GM19324 (cell line): ENCODE data around the gene FHL3.

Experiments
- ATAC-seq: cut with Tn5 transposase; IDR thresholded peaks from one replicate; pipeline ENCODE4 v1.9.1; 2021; ENCODE audit warnings: mild to moderate bottlenecking, moderate library complexity; ENCODE audit not compliant: unreplicated experiment, low FRiP score

The FHL3 gene

DNA sequence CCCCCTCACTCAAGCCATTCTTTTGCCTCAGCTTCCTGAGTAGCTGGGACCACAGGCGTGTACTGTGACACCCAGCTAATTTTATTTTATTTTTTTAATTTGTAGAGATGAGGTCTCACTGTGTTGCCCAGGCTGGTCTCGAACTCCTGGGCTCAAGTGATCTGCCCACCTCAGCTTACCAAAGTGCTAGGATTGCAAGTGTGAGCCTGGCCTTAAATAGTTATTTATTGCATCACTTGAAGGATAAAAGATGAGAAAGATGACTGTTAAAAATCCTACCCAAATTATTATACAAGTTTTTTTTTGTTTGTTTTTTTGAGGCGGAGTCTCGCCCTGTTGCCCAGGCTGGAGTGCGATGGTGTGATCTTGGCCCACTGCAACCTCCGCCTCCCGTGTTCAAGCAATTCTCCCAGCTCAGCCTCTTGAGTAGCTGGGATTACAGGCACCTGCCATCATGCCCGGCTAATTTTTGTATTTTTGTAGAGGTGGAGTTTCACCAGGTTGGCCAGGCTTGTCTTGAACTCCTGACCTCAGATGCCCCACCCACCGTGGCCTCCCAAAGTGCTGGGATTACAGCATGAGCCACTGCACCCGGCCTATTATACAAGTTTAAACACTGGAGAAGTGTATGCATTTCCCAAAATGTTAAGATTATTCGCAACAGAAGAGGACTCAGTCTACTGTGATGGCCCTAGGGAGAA lies 9.6 kb upstream of the FHL3 start:
- no peak for ATAC-seq

DNA sequence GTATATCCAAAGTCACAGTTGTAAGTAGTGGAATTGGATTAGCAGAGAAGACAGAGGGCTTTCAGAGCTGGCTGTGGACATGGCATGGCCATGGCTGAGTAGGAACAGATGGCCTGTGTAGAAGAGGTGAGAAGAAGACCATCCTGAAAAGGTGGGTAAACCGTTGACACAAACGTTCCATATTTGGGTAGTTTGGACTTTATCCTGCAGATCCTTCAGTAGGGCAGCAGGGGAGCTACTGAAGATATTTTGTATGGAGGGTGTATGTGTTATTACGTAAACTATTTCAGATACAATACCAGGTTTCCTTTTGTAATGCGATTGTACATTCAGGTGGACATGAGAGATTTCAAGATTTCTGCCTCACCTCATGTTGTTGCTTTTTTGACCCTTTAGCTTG lies 8.9 kb upstream of the FHL3 start:
- no peak for ATAC-seq

DNA sequence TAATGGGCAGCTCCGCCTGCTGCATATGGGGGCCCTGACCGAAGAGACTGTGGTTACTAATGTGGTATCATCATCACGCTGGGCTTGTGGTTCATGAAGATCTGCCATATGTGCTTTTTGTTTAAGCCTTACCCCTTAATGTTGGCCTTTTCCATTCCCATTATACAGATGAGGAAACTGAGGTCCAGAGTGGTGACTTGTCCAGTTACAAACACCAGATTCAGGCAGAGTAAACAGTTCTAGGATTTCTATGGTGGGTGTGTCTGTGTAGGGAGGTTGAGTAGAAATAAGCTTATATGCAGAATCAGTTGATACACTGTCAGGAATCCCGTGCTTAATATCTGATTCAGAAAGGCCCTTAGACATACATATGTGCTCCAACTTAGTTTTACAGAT lies 7.9 kb upstream of the FHL3 start:
- no peak for ATAC-seq

DNA sequence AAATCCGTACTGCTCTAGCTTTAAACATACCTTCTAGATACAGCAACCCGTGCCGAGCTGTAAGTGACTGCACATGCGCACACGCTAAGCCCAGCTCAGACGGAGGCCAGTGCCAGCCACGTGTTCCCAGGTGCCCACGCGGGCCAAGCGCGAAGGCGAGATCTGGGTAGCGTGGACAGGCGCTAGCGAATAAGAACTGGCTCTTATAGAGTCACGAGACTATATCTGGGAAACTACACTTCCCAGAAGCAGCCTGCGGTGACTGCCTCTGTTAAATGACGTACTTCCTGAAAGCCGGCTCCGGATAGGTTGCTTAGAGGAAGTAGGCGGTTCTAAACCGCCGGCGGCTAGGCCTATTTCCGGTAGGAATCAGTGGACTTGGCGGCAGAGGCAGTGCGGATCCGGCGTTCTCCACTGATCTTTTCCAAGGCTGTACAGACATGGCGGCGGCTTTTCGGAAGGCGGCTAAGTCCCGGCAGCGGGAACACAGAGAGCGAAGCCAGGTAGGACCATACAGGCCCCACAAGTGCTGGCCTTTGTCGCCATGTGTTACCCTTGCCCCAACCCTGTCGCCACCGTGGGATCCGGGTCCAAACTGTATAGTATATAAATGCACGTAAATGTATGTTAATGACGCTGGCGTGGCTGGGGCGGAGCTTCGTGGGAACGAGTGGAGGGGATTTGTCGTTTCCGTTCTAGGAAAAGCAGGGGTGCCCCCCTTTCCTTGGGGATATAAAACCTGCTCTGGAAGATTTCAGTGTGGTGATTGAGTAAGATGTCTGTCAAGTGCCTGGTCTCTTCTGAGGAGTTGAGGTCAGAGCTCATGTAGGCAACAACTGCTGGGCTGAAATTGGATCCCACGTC lies 7.3 kb upstream of the FHL3 start, which contains the start of gene UTP11:
UTP11 (plus strand) TSS at position 372 of the 864 bp plus-strand sequence; CDS start at position 441, 69 bp downstream.
- ATAC-seq, result peak; percentile 90

DNA sequence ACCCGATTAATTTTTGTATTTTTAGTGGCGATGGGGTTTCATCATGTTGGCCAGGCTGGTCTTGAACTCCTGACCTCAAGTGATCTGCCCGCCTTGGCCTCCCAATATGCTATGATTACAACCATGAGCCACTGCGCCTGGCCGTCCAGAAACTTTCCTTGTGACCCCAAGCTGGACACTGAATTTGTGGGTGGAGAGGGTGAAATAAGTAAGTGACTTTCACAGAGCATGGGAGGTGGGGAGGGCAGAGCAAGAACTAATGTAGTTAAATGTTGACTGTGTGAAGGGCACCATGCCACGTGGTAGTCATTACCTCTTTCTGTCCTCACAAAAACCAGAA lies 4.5 kb upstream of the FHL3 start:
- ATAC-seq, result no peak

DNA sequence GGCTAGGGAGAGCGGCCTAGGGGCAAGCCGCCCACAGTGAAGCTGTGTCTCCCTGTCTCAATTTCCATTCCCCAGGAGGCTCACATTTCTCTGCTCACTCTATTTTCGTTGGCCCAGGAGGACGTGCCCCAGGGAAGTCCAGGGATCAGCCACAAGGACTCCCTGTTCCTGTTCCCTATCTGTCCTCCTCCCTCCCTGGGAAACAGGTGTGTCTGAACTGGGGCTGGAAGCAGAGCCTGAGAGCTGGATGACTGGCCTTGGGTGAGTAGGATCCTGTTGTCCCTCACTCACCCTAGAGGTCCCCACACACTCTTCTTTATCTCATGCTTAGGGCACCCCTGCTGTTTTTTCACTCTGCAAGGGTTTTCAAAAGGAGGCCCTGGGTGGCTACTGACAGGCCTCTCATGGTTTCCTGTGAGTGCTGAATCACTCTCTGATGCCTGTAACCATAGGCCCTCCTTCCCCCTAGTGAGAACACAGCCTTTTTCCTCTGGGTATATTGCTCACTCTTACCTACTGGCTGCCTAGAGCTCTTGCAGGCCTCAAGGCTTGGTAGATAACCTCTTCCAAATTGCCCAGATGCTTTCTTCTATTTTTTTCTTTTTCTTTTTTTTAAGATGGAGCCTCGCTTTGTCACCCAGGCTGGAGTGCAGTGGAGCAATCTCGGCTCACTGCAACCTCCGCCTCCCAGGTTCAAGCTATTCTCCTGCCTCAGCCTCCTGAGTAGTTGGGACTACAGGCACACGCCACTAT lies 4.0 kb upstream of the FHL3 start:
- ATAC-seq, result no peak

DNA sequence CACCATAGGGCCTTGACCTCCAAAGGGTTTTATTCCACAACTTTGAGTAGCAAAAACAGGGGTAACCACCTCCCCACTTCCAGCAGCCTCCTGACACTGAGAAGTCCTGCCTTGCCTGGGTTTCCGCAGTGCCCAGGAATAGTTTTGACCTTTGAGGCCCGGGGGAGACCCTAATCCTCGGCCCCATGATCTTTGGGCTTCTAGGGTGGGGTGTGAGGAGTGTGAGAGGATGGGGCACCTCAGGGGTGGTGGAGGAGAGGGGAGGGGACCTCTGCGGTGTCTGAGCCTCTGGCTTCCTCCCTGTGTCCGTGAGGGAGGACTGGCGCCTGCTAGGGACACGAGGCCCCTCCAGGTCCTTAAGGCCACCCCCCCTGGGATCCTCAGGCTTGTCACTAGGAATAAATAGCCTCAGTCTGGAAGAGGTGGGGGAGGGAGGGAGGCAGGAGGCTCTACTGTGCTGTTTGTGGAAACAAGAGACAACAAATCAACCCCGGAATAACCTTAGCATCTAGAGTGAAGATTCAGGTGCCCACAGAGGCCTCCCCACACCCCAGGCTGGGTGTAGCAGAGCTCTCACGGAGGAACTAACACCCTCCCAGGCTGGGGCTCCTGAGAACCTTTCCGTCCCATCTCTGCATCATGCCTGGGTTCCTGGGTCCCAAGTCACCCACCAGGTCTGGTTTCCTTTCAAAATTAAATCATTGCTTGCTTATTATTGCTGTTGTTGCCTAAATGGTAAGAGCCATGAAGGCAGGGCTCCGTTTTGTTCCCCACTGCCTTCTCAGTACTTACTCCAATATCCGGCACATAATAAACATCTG lies 904 bp upstream of the FHL3 start:
- no peak for ATAC-seq

DNA sequence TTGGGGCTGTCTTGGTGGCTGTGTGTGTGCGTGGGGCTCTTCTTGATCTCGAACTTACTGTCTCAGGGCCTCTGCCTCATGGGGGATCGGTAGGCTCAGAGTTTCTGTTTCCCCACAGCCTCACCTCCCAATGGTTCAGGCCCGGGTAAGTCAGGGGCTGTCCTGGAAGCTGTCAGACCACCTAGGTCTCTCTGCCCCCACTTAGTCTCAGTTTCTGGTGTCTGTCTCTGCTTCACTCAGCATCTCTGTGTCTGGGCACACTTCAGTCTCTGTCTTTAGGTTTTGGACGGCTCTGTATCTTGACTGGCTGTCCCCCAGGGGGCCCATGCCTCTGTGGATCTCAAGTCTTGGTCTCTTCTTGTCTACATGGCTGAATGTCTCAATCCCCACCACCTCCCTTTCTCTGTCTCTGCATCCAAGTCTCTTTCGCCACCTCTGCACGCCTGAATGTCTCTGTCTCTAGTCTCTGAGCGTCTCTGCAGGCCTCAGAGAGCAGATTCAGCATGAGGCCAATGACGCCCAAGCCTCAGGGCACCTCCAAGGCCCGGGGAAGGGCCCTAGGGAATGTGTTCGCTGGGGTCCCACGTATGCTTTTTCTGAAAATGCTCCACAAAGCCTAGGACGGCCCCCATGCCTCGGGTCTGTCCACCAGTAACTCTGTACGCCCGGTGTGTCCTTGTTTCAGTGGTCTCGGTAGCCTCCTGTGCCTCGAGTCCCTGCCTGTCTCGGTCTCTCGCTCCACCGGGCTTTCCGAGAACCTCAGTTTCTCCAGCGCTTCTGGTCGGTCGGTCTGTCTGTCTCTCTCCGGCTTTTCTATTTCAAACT lies 818 bp downstream of the FHL3 start:
- ATAC-seq, result no peak

DNA sequence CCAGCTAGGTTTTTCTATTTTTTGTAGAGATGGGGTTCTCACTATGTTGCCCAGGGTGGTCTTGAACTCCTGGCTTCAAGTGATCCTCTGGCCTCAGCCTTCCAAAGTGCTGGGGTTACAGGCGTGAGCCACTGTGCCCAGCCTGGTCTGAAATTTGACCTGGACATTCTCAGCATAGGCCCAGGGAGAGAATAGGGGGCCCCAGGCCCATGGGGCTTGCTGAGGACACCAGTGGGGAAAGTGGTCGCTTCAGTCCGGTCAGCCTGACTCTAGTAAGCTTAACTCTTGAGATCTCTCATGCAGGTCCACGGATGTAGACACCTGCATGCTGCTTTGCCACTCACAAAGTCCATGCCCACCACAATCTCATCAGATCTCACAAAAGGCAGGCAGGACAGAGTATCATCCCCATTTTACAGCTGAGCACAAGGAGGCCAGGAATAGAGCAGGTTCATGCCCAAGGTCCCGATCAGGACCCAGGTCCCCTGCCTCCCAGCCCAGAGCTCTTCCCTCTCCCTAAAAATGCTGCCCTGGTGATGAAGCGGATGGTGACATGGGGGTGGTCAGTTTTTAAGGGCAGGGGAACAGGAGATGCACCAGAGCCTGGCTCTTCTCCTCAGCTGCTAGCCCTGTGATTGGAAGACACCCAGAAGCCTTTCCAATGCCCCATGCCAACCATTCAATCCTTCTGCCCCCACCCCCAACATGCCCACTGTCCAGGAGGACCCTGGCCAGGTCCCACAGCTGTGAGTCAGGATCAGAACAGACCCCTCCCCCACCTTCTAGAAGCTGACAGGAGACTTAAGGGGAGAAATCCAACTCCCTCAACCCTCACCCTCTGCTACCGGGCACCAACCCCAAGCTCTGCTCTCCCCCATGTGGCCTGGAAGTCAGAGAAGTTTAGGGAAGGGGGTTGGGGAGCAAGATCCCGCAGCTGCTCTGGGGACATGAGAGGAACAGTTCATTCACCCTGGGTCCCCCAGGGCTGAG lies 1.8 kb downstream of the FHL3 start:
- no peak for ATAC-seq

DNA sequence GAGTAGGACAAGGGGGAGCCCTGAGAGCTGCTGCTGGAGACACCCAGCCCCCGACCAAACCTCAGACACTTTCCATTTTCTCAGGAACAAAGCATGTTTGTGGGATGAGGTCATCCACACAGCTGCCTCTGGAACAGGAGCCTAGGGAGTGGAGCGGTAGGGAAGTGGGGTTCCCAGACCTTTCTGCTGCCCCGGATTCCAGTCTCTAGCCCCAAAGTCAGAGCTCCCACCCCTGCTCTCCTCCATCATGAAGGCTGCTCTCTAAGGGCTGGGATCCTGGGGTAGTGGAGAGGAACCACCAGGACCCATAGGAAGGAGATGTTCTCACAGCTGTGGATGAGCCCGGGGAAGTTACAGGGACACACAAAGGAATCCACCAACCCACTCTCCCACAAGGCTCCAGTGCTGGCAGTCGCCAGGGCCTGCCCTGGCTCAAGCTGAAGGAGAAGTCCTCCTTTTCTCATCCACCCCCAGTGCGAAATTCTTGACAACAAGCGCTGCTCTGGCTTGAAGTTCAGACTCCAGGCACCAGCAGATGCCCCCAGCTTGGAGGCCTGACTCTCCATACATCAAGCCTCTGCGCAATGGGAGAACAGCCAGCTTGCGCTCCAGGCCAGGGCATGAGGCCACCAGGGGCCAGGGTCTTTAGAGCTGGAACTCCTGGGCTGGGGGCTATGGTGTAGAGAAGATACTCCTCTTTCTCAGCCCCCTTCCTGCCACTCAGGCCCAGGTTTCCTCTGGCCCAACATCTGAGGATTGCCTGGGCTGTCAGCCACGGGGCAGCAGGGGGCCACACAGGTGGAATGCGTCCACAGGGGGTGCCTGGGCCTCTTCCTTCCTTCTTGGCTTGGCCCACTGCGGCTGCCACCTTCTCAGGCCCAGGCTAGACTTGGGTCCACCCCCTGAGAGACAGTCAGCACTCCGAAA lies 4.5 kb downstream of the FHL3 start:
- ATAC-seq, result no peak

DNA sequence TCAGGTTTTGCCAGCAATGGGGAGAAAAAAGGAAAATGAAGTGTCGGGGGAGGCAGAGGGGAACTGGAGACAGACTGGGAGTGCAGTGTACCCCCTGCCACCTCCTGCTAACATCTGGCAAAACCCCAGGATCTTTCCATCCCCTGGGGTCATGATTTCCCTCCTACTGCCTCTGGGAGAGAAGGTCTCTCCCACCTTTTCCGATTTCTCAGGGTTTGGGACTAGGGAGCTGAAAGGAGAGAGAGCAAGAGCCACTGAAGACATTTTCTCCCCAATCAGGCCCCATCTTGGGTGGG lies 5.1 kb downstream of the FHL3 start:
- no peak for ATAC-seq

DNA sequence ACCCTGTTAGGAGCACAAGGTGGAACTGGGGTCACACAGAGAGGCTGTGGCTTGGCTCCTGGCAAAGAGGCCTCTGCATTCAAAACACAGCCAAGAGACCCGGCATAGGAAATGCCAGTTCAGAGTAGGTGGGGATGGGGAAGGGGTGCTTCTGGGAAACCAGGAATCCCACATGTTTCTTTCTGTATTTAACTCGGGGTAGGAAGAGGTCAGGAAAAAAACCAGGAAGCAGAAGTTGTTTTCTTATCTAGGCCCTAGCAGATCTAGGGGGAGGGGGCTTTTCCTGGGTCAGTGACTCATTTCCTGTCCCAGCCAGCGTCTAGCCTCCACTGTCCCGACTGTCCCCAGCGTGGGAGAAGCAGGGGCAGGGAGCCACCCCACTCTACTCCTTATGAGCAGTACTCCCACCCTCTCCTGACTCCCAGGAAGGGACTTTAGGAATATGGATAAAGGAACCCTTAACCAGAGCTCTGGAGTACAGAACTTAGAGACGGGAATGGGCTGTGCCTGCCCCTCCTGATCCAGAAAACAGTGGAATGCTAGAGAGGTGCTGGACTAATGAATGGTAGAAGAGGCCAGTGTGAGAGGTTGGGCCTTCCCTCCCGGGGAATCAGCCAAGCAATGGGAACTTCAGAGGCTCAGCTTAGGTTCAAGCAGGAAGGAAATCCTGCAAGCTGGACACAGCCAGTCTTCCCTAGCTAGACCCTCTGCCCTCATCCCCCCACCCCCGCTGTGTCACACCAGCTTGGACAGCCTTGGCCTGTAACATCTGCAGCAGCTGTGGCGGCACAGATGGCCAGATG lies 5.7 kb downstream of the FHL3 start:
- ATAC-seq, result no peak

DNA sequence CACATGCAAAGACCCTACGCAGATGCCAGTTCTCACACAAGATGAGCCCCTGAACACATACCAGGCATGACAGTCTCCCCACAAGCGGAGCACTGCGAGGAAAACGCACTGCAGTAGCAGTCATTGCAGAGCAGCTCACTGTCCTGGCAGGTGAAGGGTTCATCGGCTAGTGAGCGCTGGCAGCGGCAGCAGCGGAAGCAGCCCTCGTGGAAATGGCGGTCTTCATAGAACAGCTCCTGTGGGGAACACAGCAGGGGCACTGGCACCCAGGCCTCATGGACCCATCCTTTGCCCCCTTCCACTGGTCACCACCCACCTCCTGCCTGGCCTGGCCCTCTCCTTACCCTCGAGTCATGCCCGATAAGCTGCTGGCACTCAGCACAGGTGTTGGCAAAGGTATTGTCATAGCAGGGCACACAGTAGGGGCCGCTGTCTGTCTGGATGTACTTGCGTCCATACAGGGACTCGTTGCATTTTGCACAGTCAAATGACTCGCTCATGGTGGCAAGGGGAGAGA lies 6.3 kb downstream of the FHL3 start:
- ATAC-seq, result no peak

DNA sequence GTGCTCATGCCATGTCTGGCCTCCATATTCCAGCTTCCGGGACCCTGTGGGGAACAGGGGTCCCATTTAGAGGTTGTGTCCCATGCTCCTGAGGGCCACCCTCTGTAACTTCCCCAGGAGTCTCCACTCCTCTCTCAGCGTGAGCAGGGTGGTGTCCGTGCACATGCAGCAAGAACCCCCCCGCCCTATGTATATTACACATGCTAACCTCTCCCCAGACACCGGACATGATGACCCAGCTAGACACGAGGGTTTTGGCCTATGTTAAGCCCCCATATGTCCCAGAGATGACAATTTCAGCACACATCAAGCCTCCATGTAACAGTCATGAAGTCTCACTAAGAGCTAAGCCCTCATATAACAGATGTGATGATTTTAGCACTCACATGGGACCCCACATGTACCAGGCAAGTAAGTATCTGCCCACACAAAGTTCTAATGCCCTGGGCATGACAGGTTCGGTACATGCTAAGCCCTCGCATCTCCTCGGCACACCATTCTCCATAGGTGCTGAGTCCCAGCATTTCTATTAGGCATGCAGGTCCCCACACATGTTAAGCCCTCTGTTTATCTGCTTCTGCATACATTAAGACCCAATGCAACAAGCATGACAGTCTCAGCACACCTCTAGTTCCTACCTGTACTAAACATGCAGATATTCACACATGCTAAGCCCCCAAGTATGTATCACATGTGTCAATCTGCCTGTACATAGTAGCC lies 7.1 kb downstream of the FHL3 start:
- no peak for ATAC-seq

DNA sequence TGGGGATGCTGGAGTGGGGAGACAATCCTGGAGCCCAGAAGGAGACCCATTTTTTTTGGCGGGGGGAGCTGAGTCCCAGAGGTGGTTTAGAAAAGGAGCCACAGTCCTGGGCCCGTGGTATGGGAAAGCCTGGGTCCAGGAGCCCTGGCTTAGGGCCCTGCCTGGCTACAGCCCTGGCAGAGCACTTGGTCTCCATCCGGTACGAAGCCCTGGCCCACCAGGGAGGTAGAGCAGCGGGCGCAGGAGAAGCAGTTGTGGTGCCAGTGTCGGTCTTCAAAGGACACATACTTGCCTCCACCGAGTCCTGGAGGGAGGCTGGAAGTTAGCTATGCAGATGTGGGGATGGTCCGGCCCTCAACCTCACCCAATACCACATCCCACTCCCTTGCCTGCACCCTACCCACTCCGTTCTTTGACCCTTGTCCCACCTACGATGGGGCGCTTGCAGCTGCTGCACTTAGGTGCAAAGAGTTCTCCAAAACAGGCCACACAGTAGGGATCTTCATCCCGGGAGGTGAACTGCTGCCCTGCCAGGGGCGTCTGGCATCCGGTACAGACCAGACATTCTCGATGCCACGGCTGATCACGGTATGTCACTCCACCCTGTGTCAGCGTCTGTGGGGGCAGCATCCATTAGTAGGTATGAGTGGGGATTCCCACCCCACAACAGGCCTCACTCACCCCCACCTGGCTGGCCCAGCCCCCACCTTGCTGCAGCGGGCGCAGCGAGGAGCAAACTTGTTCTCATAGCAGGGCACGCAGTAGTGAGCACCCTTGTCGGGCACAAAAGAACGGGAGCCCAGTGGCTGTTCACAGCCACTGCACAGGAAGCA lies 7.8 kb downstream of the FHL3 start:
- ATAC-seq, result no peak
